Breast epithelium (tissue), 4 donors: Measurements from ENCODE around the gene CLMN. TPM values are rescaled to one million over a fixed set of nuclear protein-coding genes. Genes with fewer than 3 reads are reported as not detected.

Experiments
- DNase-seq, 2 donors: peaks; one replicate each; pipeline ENCODE4 v3.0.0-alpha.2; 2019; ENCODE audit warnings: low spot score in 2 of 2
- H3K27ac ChIP-seq, 2 donors: fragments of 200-600 bp; sonication (generic) in 1 of 2; one replicate each; pipeline ENCODE4 v1.5.1; 2016 to 2019; ENCODE audit warnings: mild to moderate bottlenecking in 1 of 2
- H3K27me3 ChIP-seq, 2 donors: fragments of 200-600 bp; sonication (generic) in 1 of 2; one replicate each; pipeline versions ENCODE4 v1.5.1 to v1.6.0; 2017 to 2019; ENCODE audit warnings: control low read depth in 1 of 2, mild to moderate bottlenecking in 1 of 2
- H3K36me3 ChIP-seq: fragments of 200-600 bp; one replicate; pipeline ENCODE4 v1.5.1; 2019
- H3K4me1 ChIP-seq, 2 donors: fragments of 200-600 bp; sonication (generic); one replicate each; pipeline ENCODE4 v1.5.1; 2016 to 2019; ENCODE audit warnings: control low read depth in 1 of 2
- H3K4me3 ChIP-seq, 3 donors: fragments of 200-600 bp; sonication (generic); 1 replicate in 2 of 3; 2 replicates in 1 of 3; pipeline ENCODE4 v1.5.1; 2016 to 2019; ENCODE audit warnings: mild to moderate bottlenecking in 3 of 3, moderate library complexity in 2 of 3
- H3K9me3 ChIP-seq, 2 donors: fragments of 200-600 bp; sonication (generic) in 1 of 2; one replicate each; pipeline ENCODE4 v1.5.1; 2016 to 2019; ENCODE audit warnings: control low read depth in 1 of 2
- CTCF ChIP-seq, 3 donors: fragments of 450-650 bp; IDR thresholded peaks; one replicate each; pipeline ENCODE4 v1.5.1; 2016 to 2017; ENCODE audit warnings: antibody characterized with exemption in 3 of 3, mild to moderate bottlenecking in 3 of 3, moderate library complexity in 3 of 3
- POLR2A ChIP-seq: fragments of 450-650 bp; IDR thresholded peaks from one replicate; pipeline ENCODE4 v1.6.1; 2016; ENCODE audit warnings: antibody characterized with exemption, mild to moderate bottlenecking, moderate library complexity
- POLR2AphosphoS5 ChIP-seq, 3 donors: sonication (generic); formaldehyde crosslinking; IDR thresholded peaks; one replicate each; pipeline ENCODE4 v1.6.1; 2017; ENCODE audit warnings: antibody characterized with exemption in 3 of 3
- intact Hi-C: fragments of 100-400 bp; cut with DNase I; formaldehyde crosslinking; loops from one replicate; pipeline ENCODE4 v1.15.1; 2023; ENCODE audit warnings: low total_unique reads
- total RNA-seq, 3 donors: library from RNA; depleted of rRNA; stranded (reverse); fragments of >200 nt; gene quantifications; one replicate each; pipeline ENCODE4 v1.1.0, GENCODE V29; 2016

Gene CLMN
- total RNA-seq, 3 donors from 2014 or later, result 23.7 to 73.6 (median 48.5) TPM

GRCh38 chr14:95229749-95230148 is 90.0 kb downstream of the CLMN start:
- H3K27ac ChIP-seq, result no peak overlapping the region
- H3K4me1 ChIP-seq, result peaks cover 0 to 10% of the 10 kb centered on the region in 2 donors
- no peak for DNase-seq
- H3K9me3 ChIP-seq, result no peaks in the 10 kb centered on the region
- no peaks in the 10 kb centered on the region for H3K27me3 ChIP-seq
- H3K4me3 ChIP-seq, result no peak overlapping the region
- no peak for TF ChIP-seq POLR2A
- TF ChIP-seq POLR2AphosphoS5 (IDR thresholded peaks at IDR 0.05), result no peak
- TF ChIP-seq CTCF (IDR thresholded peaks at IDR 0.05), result no peak
- no peaks in the 10 kb centered on the region for H3K36me3 ChIP-seq
- intact Hi-C loops, result no loop called here

- peak overlapping the region; percentile 16 to 72 for H3K27ac ChIP-seq
- DNase-seq, result no peak
- H3K4me3 ChIP-seq, result no peak overlapping the region
These were observed 91.5 kb downstream of the CLMN start for GRCh38 chr14:95228240-95228639.

GRCh38 chr14:95227279-95227860 is 92.3 kb downstream of the CLMN start:
- Histone ChIP-seq H3K9me3 (no peaks in the 10 kb centered on the region), H3K36me3 (no peaks in the 10 kb centered on the region), H3K27me3 (no peaks in the 10 kb centered on the region), H3K27ac (peak overlapping the region; percentile 72 to 76), H3K4me3 (no peak overlapping the region), H3K4me1 (no peaks in the 10 kb centered on the region)
- no peak for TF ChIP-seq POLR2A
- TF ChIP-seq POLR2AphosphoS5 (IDR thresholded peaks at IDR 0.05), result no peak
- no peak for TF ChIP-seq CTCF (IDR thresholded peaks at IDR 0.05)
- DNase-seq, result peak in 1 of 2 donors; percentile 66
- intact Hi-C loops, result no loop called here

More at GRCh38 chr14:95228240-95228639, 91.5 kb downstream of the CLMN start:
- intact Hi-C loops, result no loop called here
- Histone ChIP-seq H3K27me3 (no peaks in the 10 kb centered on the region), H3K9me3 (no peaks in the 10 kb centered on the region), H3K36me3 (no peaks in the 10 kb centered on the region), H3K4me1 (peaks cover 0 to 2% of the 10 kb centered on the region in 2 donors)
- TF ChIP-seq POLR2AphosphoS5 (IDR thresholded peaks at IDR 0.05) (no peak), CTCF (IDR thresholded peaks at IDR 0.05) (no peak), POLR2A (no peak)

- Histone ChIP-seq H3K4me3 (no peak overlapping the region), H3K27me3 (no peaks in the 10 kb centered on the region), H3K27ac (peak overlapping the region; percentile 72 to 76), H3K9me3 (no peaks in the 10 kb centered on the region), H3K36me3 (no peaks in the 10 kb centered on the region), H3K4me1 (no peaks in the 10 kb centered on the region)
- no peak for DNase-seq
- TF ChIP-seq POLR2A (no peak), CTCF (IDR thresholded peaks at IDR 0.05) (no peak), POLR2AphosphoS5 (IDR thresholded peaks at IDR 0.05) (no peak)
- intact Hi-C loops, result no loop called here
These were observed 92.9 kb downstream of the CLMN start for GRCh38 chr14:95226801-95227200.

- no peak for DNase-seq
- intact Hi-C loops, result no loop called here
- Histone ChIP-seq H3K4me1 (no peaks in the 10 kb centered on the region), H3K27me3 (no peaks in the 10 kb centered on the region), H3K27ac (no peak overlapping the region), H3K4me3 (no peak overlapping the region), H3K36me3 (no peaks in the 10 kb centered on the region), H3K9me3 (no peaks in the 10 kb centered on the region)
- TF ChIP-seq POLR2A (no peak), CTCF (IDR thresholded peaks at IDR 0.05) (no peak), POLR2AphosphoS5 (IDR thresholded peaks at IDR 0.05) (no peak)
These were observed 94.3 kb downstream of the CLMN start for GRCh38 chr14:95225251-95225887.
